ENCODE data around the gene MRAP2.
"Not testable (repeated sequence)": the region's sequence is repeated elsewhere in the genome, so short reads cannot be mapped to it uniquely, and the experiment has no call there.

MRAP2 gene

DNA sequence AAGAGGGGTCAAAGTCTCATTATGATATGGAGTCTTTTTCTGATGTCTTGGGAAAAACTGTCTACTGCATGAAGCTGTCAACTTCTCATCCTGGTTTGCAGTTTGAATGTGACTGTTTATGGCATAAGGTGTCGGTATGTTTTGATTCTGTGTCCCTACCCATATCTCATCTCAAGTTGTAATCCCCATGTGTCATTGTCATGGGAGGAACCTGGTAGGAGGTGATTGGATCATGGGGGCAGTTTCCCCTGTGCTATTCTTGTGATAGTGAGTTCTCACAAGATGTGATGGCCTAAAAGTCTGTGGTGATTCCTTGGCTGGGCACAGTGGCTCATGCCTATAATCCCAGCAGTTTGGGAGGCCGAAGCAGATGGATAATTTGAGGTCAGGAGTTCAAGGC, 47.6 kb downstream of the MRAP2 start:
- no peak for DNase-seq

DNA sequence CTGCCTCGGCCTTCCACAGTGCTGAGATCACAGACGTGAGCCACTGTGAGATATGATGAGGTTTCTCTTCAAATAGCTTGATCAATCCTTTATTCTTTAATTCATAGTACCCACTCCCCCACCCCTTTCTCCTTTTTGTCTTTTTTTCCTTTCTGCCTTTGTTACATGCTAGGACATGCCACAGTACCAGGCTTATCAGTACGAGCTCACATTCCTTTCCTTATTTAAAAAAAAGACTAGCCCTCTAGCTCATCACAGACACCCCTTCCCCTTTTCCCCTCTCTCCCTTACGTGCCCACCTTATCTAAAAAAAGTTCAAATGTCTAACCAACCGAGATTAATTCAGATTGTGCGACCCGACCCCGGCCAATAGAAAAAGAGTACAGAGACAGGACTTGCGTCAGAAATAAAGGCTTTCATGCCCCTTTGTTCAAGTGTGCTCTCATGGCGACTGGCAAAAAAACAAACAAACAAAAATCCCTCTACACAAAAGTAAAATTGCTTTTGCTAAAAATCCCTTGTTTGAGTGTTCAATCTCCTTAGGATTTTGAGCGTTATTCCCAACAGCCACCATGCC, 49.2 kb downstream of the MRAP2 start:
- no peak for DNase-seq

DNA sequence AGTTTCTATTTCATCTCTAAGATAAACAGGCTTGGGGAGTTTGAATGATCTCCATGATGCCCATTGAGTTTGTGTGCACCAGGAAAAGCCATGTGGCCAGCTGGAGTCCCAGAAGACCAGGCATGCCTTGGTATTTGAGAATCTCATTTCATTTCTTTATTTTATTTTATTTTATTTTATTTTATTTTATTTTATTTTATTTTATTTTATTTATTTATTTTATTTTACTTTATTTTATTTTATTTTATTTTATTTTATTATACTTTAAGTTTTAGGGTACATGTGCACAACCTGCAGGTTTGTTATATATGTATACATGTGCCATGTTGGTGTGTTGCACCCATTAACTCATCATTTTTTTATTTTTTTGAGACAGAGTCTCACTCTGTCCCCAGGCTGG, 51.1 kb downstream of the MRAP2 start:
- not testable (repeated sequence) for DNase-seq

DNA sequence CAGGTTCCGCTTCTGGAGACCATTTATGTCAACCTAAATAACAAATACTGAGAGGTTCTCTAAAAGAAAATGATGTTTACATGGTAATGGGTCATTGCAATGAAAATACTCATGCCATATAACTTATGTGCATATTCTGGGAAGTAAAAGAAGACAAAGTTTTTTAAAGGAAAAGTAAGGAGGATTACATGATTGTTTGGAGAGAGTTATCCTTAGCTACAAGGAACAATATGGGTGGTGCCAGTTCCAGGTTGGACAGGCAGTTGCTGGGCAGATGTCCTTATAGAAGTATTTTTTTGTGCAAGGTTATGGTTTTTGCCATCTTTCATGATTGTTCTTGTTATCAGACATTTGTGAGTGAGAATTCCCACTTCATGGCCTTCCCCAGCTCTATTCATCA, 52.5 kb downstream of the MRAP2 start:
- DNase-seq, result no peak

- DNase-seq, result no peak
Measured at GRCh38 chr6:84086545-84087429, 53.2 kb downstream of the MRAP2 start.

GRCh38 chr6:84089081-84089480, 55.5 kb downstream of the MRAP2 start:
- DNase-seq, result no peak

DNA sequence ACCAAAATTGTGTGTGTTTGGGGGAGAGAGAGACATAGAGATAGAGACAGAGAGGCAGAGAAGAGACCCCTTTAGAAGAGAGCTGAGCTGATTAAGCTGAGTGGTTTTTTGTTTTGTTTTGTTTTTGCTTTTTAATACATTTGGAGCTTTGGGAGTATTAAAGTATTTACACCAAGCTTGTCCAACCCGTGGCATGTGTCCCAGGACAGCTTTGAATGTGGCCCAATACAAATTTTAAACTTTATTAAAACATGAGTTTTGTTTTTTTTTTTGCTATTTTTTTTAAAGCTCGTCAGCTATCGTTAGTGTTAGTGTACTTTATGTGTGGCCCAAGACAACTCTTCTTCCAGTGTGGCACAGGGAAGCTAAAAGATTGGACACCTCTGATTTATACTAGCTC, 56.0 kb downstream of the MRAP2 start:
- no peak for DNase-seq

DNA sequence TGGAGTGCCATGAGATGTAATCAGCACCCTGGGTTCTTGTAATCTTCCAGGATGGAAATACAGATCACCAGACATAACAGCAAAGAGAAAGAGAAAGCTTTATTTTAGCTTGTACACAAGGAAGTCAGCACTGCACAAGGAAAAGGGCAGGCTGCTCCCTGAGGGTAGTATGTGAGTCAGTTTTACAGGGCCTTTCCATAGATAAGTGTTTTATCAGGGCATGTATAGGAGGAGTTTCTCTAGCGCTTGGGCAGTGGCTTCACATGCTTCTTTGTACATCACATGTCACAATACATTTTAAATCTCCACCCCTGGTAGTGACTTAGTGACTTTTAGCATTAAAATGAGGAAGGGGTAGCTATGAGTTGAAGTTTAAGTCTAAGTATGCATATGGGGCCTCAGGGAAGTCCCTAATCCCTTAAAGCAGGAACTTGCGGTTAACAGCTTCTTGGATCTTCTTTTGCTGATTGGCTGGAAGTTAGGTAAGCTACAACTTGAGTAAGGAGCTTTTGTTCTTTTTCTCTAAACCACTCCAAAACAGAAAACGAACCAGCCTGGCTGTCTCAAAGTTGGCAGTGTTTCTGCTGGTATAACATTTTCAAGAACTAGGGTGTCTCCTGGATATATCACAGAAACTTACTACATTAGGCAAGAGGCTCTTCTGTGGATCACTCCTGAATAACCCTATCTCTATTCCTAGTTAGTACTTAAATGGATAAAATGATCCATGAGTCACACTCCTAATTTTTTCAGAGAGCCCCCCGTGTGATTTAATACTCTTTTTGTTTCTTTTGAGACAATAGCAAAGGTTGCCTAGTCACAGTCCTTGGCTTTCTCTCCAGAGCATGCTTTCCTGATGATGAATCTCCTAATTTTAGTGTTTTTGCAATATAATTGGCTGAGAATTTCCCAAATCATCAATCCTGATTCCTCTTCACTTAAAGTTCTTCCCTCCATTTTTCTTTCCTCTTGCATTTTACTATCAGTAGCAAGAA, 60.2 kb downstream of the MRAP2 start:
- no peak for DNase-seq

- no peak for DNase-seq
Measured at GRCh38 chr6:84095156-84095555, 61.6 kb downstream of the MRAP2 start.

GRCh38 chr6:84103029-84103428, 69.5 kb downstream of the MRAP2 start:
- no peak for DNase-seq

DNA sequence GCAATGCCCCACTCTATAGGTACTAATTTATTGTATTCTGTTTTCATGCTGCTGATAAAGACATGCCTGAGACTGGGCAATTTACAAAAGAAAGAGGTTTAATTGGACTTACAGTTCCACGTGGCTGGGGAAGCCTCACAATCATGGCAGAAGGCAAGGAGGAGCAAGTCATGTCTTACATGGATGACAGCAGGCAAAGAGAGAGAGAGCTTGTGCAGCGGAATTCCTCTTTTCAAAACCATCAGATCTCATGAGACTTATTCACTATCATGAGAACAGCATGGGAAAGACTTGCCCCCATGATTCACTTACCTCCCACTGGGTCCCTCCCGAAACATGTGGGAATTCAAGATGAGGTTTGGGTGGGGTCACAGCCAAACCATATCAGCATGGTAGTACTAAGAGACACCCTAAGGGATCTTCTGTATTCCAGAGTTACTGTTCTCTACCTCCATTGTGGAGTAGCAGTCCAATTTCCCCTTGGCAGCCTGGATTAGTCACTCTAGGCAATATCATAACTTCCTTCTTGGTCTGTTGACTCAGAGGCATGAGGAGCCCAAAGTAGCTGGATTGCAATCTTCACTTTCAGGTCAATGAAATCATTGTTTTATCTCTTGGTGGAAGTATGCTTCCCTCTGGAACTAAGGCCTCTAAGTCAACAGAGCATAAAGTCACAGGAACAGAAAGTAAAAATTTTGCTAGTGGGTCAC, 71.8 kb downstream of the MRAP2 start:
- DNase-seq, result not testable (repeated sequence)

DNA sequence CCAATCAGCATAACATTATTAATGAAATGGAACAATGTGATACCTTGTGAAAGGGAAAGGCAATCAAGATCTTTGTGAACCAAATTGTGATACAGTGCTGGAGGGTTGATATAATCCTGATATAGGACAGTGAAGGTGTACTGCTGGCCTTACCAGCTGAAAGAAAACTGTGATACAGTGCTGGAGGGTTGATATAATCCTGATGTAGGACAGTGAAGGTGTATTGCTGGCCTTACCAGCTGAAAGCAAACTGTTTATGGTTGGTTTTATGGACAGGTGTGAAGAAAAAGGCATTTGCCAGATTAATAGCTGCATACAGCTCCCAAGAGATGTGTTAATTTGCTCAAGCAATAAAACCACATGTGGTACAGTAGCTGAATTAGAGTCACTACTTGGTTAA, 73.9 kb downstream of the MRAP2 start:
- no peak for DNase-seq

DNA sequence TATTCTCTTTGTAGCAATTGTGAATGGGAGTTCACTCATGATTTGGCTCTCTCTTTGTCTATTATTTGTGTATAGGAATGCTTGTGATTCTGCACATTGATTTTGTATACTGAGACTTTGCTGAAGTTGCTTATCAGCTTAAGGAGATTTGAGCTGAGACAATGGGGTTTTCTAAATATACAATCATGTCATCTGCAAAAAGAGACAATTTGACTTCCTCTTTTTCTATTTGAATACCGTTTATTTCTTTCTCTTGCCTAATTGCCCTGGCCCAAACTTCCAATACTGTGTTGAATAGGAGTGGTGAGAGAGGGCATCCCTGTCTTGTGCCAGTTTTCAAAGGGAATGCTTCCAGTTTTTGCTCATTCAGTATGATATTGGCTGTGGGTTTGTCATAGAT, 77.8 kb downstream of the MRAP2 start:
- DNase-seq, result not testable (repeated sequence)

GRCh38 chr6:84114933-84115594, 81.5 kb downstream of the MRAP2 start:
- DNase-seq, result not testable (repeated sequence)

DNA sequence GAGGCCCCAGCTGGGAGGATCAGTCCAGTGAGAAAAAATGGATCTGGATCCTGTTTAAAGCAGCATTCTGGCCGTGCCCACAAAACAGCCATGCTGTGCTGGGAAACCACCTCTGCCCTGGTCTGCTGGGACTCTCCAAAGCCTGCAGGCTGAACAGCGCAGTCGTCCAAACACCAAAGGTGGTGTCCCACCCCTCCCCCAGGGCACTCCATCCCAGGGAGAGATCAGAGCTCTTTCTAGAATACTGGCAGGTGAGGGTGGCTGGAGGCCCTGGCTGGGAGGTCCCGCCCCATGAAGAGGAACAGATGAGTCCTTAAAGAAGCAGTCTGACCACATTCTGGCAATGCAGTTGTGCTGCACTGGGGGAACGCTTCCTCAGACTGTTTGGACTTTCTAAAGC, 84.6 kb downstream of the MRAP2 start:
- no peak for DNase-seq

- DNase-seq, result no peak
Measured at GRCh38 chr6:84119277-84119676, 85.7 kb downstream of the MRAP2 start.

- DNase-seq, result no peak
Measured at GRCh38 chr6:84123186-84123585, 89.6 kb downstream of the MRAP2 start.

DNA sequence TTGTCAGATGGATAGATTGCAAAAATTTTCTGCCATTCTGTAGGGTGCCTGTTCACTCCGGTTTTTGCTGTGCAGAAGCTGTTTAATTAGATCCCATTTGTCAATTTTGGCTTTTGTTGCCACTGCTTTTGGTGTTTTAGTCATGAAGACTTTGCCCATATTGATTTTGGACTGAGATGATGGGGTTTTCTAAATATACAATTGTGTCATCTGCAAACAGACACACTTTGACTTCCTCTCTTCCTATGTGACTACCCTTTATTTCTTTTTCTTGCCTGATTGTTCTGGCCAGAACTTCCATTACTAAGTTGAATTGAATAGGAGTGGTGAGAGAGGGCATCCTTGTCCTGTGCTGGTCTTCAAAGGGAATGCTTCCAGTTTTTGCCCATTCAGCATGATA, 96.0 kb downstream of the MRAP2 start:
- not testable (repeated sequence) for DNase-seq

- DNase-seq, result not testable (repeated sequence)
Measured at GRCh38 chr6:84133385-84133784, 99.8 kb downstream of the MRAP2 start.

DNA sequence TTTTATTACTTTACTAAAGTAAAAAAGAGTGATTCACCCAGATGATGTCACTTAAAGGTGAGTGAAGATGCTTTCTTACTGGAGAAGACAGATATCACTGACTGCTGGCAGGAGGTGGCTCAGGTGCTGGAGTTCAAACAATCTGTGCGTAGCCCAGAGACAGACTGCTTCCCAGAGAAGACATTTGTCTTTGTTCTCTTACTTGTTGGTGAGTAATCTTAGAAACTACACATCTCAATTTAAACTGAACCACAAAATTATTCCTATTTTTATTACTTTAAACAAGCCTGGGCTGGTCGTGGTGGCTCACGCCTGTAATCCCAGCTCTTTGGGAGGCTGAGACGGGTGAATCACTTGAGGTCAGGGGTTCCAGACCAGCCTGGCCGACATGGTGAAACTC, 101.7 kb downstream of the MRAP2 start:
- DNase-seq, result no peak

- DNase-seq, result no peak
Measured at GRCh38 chr6:84136364-84137050, 102.9 kb downstream of the MRAP2 start.

DNA sequence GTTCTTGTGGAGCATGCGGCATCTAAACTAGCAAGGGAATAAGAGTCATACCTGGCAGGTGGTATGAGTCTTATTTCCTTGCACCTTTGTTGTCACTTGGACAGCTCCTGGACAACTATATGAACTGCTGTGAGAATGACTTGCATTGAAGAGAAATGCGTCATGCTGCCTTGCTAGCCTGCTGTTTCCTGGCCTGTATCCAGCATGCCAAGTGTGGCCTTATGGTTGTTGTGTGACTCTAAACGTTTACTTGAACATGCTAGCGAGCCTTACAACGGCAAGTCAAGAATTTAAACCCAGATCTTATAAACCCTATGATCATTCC, 103.4 kb downstream of the MRAP2 start:
- no peak for DNase-seq

Data from NCI-H1436 treated with DMSO at 0.1 percent for 48 hours (cell line).